ENCODE data around the gene DLG5.

The DLG5 gene

DNA sequence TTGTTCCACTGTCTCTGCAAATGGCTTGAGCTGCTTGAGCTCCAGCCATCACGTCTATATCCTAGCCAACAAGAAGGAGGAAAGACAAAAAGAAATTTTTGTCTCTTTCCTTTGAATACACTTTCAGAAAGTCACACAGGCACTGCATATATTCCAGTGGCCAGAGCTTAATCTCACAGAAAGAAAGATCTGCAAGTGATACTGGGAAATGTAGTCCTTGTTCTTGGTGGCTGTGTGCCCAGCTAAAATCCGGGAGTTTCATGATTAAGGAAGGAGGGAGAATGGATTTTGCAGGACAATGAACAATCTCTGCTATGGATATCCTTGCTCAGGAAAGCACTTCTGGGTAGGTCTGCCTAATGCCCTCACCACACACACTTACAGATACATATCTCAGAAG lies 19.5 kb upstream of the DLG5 start:
- DNase-seq = no peak

DNA sequence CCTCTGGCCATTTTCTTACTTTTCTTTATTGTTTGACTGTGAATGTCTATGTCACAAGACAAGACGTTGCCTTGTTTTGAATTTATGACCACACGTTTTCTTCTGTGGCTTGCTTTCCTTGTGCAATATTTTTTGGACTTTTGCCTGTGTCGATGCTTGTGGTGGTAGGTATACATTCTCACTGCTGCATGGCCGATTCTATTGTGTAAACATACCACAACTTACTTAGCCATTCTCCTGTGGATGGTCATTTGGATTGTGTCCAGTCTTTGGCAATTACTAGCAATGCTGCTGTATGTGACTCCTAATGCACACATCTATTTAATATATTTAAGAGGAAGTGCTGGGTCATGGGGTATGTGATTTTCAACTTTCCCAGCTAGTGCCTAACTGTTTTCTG lies 18.0 kb upstream of the DLG5 start:
- DNase-seq = peak; percentile 13

- no peak for DNase-seq
Measured at GRCh38 chr10:77943121-77943901, 16.8 kb upstream of the DLG5 start.

DNA sequence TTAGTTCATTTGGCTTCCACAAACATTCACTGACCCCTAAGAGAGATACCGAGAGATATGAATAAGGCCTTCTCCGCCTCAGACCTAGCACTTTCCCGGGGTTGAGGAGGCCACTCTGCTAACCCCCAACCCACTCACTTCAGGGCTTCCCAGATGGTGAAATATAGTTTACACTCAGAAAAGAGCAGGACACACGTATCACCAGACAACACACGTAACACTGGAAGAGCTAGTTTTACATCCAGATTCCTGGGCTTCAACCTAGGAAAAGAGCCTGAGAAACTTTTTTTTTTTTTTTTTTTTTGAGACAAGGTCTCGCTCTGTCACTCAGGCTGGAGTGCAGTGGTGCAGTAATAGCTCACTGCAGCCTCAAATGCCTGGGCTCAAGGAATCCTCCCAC lies 15.2 kb upstream of the DLG5 start:
- no peak for DNase-seq

- no peak for DNase-seq
Measured at GRCh38 chr10:77940627-77941026, 14.1 kb upstream of the DLG5 start.

GRCh38 chr10:77940225-77940624 lies 13.7 kb upstream of the DLG5 start:
- DNase-seq = no peak

DNA sequence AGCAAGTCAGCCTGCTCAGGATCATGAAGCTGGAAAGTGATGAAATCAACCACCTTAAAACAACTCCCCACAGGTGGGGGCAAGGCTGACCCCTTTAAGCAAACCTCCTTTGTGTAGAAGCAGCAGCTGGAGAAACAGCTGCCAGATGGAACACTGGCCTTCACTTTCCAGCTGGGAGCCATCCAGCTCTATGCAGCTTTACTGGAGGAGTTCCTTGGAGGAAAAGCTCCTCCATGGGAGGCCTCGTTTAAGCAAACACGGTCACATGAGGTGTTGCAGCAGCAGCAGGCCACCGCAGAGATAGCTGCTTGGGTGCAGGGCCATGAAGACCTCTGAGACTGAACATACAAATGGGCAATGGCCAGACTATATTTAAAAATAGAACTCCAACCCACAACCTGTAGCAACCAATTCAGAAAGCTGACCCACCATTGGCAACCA lies 13.0 kb upstream of the DLG5 start:
- no peak for DNase-seq

- no peak for DNase-seq
Measured at GRCh38 chr10:77936697-77937567, 10.4 kb upstream of the DLG5 start.

DNA sequence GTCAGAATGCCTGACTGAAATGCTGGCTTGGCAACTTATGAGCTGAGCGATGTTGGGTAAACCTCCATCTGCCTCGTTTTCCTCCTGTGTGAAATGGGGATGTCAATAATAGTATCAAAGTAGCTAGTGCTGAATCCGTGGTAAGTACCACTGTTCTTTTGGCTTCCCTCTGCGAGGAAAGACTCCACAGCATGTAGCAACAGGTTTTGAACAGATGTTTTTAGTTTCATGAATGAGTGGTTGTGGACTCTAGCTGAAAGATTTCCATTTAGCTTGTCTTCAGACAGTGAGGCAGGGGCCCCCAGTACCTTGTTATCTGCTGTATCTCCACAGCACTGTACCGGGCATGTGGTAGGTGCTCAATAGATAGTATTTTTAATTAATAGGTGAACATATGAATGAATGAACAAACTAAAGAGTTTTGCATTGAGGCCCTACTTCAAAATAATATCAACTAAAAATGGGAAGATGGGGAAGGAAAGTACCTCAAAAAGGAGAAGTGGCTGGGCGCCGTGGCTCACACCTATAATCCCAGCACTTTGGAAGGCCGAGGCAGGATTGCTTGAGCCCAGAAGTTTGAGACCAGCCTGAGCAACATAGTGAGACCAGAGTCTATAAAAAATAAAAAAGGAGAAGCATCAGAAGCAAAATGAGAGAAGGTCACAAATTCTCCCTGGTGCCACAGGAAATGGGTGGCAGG lies 5.6 kb upstream of the DLG5 start:
- no peak for DNase-seq

DNA sequence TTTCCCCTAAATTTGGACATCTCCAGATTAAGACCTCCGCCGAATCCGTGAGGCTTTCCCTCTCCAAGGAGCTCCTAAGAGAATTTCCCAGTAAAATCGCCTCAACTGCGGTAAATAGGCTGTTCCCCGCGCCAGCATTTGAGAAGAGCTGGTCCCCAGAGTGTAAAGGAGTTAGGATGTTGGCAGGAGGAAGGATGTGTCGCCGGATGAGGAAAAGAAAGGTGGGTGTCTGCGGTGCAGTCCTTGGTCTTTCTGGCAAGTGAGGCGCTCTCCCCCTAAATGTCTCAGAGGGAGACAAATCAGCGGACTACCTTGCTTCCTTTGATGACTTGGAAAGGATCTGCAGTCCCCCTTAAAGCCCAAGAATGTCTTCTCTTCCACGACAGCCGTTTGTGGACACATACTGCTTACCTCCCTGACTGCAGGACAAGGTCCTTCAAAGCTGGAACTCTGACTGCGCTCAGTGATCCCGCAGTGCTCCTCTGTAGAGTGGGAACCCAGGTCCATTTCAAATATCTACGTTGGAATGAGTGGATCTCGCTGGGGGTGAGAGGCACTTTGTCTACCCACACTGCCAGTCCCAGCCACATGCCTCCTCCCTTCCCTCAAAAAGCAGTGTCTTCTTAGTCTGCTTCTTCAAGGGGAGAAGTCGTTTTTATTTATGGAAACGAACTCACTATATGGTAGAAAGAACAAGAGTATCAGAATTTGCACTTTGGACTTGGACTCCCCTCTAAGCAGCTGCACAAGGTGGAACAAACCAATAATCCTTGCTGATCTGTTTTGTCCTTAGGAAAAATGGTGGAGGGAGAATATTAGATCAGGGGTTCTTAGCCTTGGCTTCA lies 1.1 kb upstream of the DLG5 start:
- DNase-seq = no peak

DNA sequence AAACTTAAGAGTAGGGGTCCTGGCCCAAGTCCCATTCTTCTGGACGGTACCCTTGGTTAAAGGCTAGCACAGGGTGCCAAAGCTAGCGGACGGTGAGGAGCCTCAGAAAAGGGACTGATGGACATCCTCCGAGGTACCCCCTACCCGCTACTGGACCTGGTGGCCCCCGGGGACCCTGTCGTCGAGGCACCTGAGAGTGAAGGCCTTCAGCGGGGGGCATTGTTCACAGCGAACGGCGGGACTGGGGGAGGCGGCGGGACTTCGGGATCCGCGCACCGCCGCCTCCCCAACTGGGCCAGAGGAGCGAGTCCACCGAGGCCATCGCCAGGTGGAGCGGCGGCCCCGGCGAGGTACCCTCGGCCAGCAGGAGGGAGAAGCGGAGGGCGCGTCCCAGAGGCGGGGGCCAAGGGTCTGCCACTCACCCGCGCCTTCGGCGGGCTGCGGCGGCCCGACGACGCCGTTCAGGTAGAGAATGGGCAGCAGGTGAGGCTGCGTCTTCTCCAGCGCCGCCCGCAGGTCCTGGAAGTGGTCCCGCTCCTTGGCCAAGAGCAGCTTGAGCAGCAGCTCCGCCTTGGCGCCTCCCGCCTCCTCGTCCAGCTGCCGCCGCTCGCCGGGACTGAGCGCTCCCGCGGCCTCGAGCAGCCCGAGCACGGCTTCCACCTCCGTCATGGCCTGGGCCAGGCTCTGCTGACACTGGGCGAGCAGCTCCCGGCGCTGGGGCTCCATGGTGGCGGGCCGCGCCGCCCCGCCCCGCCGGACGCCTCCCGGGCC lies 575 bp downstream of the DLG5 start:
- DNase-seq = peak; percentile 18

- no peak for DNase-seq
Measured at GRCh38 chr10:77925410-77925794, 1.2 kb downstream of the DLG5 start.

GRCh38 chr10:77922566-77923179 lies 3.9 kb downstream of the DLG5 start:
- no peak for DNase-seq

DNA sequence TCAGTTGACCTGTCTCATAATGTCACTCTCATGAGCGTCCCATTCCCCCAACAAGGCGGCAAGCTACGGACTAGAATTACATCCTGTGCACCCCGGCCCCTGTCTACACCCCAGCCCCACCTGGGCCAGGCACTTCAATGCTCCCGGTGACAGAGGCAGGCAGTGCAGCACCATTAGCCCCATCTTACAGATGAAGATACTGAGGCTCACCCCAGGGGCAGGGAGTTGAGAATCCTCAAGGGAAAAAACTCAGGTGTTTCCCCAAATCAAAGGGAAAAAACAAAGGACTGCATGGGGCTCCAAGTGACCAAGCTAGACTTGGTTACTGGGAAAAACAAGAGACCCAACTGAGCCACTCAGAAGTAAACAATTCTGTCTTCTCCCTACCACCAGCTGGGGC lies 4.5 kb downstream of the DLG5 start:
- DNase-seq = no peak

DNA sequence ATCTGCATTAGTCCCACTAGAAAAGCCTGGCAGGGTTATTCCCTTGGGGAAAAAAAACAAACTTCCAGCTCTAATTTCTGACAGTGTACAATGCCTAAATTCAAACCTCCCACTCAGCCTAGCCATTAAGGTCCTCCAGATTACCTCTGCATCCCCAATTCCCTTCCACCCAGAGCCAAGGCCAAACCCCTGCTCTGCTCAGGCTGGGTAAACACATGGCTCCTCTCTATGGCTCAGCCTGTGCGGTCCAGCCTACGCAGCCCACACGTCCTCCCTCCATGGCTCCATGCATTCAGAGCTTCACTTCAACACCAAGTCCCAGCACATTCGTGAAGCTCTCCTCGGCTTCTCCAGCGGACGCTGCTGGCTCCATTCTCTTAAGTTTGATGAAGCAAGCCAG lies 5.2 kb downstream of the DLG5 start:
- DNase-seq = no peak

DNA sequence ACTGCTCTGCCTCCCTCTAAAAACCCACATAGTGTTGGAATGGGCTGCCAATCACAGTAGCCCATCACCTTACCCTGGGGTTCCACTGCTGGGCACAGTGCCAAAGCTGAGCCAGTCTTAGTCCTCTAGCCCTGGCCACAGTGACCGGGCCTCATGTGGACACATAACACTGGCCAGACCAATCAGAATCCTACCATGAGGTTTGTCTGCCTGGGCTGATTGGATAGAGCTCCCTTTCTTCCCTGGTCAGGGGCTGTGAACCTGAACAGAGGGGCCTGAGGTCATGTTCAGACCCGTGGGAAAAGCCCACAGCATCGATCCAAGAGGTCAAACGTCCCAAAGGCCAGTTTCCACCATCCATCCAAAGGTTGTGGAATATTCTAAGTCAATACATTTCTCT lies 6.1 kb downstream of the DLG5 start:
- no peak for DNase-seq

DNA sequence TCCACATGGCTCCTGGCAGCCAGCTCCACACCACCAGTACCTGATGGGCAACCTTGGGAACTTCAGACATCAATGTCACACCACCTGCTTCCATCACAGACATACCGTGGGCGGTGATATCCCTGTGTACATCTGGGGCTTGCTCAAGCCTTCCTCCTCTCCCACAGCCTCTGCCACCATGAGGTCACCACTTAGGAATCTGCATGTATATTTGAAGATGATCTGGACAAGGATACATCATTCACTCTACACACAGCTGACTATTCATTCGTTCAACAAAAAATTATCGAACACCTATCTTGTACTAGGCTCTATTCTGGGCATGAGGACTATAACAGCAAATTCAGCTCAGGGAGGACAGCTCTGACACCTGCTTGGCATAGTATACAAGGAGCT lies 6.8 kb downstream of the DLG5 start:
- no peak for DNase-seq

- DNase-seq = no peak
Measured at GRCh38 chr10:77915319-77916105, 11.0 kb downstream of the DLG5 start.

GRCh38 chr10:77913090-77913489 lies 13.5 kb downstream of the DLG5 start:
- no peak for DNase-seq

- DNase-seq = no peak
Measured at GRCh38 chr10:77912576-77912975, 14.0 kb downstream of the DLG5 start.
